Neural cell (in vitro differentiated cells): ENCODE data around the gene TSPAN18.

ENCODE experiments used
- CTCF ChIP-seq: fragments of 450-650 bp; IDR thresholded peaks from 2 replicates; pipeline ENCODE4 v1.5.1; 2014; ENCODE audit warnings: antibody characterized with exemption, mild to moderate bottlenecking, moderate library complexity; ENCODE audit not compliant: poor library complexity, severe bottlenecking
- EZH2 ChIP-seq: fragments of 200-600, 300-800 bp; shearing (Covaris generic), sonication (generic); IDR thresholded peaks from 2 replicates; pipeline ENCODE4 v1.6.1; 2014; ENCODE audit warnings: antibody characterized with exemption, low read length, borderline replicate concordance, mild to moderate bottlenecking; ENCODE audit not compliant: insufficient read depth, poor library complexity, severe bottlenecking
- REST ChIP-seq: IDR thresholded peaks from 2 replicates; pipeline ENCODE4 v1.6.1; 2012; ENCODE audit warnings: borderline replicate concordance
- TAF1 ChIP-seq: IDR thresholded peaks from 2 replicates; pipeline ENCODE4 v1.6.1; 2012; ENCODE audit warnings: low read depth

GRCh38 chr11:44750551-44751465 is 24.0 kb downstream of the TSPAN18 start:
- TF ChIP-seq EZH2 (no peak), CTCF (no peak), TAF1 (no peak), REST (no peak)
